Measurements from ENCODE around the gene ANXA3.

Gene ANXA3

DNA sequence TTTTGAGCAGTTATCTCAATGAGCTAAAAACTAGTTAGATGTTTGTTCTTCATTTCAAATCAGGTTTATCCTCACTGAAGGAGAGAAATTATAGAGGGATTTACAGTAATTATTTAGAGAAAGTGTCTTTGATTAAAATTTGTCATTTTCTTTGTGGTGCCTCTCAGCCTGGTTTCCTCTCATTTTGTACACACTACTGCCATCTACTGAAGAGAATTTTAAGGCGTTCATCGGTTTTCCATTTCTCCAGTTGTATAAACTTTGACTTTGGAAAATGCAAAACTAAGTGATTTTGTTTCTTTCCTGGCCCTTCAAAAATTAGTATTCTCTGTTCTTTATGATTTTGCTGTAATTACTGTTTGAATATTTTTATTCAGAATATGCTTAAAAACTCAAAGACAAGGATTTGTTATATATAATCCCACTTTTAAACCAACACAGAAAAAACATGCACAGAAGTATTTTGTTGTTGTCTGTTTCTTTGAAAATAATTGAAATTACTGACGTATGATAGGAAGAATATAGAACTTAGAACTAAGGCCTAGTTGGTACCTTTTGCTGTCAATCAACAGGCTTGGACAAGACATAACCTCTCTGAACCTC lies 34.4 kb upstream of the ANXA3 start:
- H3K4me3 ChIP-seq (ENCODE audit: low read depth, low read length): no peak overlapping the region
- no peak for DNase-seq (ENCODE audit: low read depth)
- TF ChIP-seq, protein P1, sequence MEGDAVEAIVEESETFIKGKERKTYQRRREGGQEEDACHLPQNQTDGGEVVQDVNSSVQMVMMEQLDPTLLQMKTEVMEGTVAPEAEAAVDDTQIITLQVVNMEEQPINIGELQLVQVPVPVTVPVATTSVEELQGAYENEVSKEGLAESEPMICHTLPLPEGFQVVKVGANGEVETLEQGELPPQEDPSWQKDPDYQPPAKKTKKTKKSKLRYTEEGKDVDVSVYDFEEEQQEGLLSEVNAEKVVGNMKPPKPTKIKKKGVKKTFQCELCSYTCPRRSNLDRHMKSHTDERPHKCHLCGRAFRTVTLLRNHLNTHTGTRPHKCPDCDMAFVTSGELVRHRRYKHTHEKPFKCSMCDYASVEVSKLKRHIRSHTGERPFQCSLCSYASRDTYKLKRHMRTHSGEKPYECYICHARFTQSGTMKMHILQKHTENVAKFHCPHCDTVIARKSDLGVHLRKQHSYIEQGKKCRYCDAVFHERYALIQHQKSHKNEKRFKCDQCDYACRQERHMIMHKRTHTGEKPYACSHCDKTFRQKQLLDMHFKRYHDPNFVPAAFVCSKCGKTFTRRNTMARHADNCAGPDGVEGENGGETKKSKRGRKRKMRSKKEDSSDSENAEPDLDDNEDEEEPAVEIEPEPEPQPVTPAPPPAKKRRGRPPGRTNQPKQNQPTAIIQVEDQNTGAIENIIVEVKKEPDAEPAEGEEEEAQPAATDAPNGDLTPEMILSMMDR (IDR thresholded peaks at IDR 0.05; ENCODE audit: low read depth, low read length, missing control alignments): peak; percentile 20

DNA sequence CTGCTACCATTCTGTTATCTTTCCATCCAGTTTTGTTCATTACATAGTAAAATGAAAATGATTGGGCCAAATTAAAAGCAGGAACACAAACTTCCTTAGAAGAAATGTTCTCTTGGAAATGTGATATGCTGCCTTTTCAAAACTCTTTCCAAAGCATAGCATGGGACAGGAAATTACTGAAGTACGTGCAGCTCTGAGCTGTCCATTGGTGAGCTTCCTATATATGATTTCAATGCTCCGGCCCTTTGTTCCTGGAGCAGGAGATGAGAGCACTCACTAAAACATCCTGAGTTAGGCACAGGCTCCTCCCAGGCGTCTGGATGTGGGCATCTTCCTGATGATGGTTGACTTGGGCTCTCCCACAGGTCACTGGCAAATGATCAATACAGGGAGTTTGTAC lies 33.0 kb upstream of the ANXA3 start:
- no peak overlapping the region for H3K4me3 ChIP-seq (ENCODE audit: low read depth, low read length)
- DNase-seq (ENCODE audit: low read depth): no peak
- TF ChIP-seq, protein P1 (IDR thresholded peaks at IDR 0.05; ENCODE audit: low read depth, low read length, missing control alignments): no peak

DNA sequence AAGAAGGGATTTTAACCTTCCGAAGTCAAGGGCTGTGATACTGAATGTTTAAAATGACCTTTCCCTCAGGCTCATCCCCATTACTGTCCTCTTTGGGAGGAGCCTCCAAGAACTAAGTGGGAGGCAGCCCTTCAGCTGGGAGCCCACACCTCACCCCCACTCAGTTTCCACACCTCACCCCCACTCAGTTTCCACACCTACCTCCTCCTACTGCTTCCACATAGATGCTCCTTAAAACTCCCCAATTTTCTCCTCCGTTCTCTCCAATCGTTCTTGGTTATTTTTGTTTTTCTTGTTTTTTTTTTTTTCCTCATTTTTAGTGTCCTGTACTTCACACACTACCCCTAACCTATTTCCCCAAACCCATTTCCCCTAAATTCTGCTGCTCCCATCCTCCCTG lies 31.6 kb upstream of the ANXA3 start:
- DNase-seq (ENCODE audit: low read depth): no peak
- H3K4me3 ChIP-seq (ENCODE audit: low read depth, low read length): no peak overlapping the region
- TF ChIP-seq, protein P1 (IDR thresholded peaks at IDR 0.05; ENCODE audit: low read depth, low read length, missing control alignments): no peak

DNA sequence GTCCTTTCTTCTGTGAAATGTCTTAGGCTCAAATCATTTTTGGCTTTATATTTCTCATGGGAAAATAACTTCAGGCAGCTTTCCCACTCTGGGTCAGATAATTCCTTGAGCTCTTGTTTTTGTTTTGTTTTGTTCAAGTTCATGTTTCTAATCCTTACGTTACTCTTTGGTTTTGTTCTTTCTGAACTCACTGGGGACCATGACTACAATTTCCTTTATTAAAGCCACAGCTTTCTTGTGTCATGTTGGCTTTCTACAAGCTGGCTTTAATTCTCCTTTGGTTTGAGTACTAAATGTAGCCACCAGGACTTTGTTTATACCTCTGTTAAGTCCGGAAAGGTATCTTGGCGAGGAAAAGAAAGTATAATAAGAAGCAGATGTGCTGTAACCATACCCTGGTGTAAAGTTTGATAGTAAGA lies 30.8 kb upstream of the ANXA3 start:
- no peak for DNase-seq (ENCODE audit: low read depth)
- no peak overlapping the region for H3K4me3 ChIP-seq (ENCODE audit: low read depth, low read length)
- TF ChIP-seq, protein P1 (IDR thresholded peaks at IDR 0.05; ENCODE audit: low read depth, low read length, missing control alignments): no peak

DNA sequence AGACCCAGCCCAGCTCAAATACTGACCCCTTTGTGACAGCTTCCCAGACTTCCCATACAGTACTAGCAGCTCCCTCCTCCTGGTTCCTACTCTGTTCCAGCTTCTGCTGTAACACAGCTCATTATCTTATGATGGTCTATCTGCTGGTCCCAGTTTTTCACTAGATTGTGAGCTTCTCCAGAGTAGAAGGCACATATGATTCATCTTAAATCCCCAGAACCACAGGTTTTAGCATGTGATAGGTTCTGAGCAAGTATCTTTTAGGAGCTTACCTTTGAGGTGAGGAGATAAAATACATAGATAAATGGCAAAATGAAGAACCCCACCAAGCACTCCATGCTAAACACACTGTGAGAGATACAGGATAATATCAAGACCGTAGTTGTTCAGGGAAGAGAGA lies 27.6 kb upstream of the ANXA3 start:
- H3K4me3 ChIP-seq (ENCODE audit: low read depth, low read length): no peak overlapping the region
- no peak for DNase-seq (ENCODE audit: low read depth)
- TF ChIP-seq, protein P1 (IDR thresholded peaks at IDR 0.05; ENCODE audit: low read depth, low read length, missing control alignments): no peak

DNA sequence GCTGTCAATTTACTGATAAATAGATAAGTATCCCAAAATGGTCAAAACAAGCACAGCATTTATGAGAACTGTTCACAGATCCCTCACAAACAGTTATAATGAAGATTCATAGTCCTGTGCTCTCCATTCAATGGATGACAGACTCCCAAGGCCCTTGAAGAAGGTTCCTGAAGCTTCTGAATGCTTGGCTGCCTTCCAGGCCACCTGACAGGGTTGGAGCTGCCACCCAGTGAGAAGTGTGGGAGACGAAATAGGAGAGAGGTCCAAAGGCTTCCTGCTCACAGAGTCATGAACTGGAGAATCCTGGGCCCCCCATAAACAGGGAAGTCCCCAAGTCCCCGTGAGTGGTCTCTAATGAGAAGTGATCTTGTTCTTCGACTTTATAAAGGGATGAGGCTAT lies 26.0 kb upstream of the ANXA3 start:
- TF ChIP-seq, protein P1 (IDR thresholded peaks at IDR 0.05; ENCODE audit: low read depth, low read length, missing control alignments): no peak
- DNase-seq (ENCODE audit: low read depth): no peak
- no peak overlapping the region for H3K4me3 ChIP-seq (ENCODE audit: low read depth, low read length)

DNA sequence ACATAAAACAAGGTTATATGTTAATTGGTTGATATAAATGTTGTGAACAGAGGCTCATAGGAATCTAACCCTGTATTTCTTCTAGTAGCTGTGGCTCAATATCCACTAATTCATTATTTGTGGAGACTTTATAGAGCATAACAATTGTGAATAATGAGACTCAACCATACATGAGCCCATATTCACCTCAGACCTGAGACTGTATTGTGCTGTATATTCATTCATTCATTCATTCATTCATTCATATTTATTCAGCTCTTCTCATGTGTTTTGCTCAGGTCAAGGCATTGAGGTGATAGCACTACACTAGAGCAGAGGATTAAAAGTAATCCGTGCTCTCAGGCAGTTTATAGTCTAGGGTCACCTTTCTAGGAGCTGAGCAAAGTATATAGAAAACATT lies 24.5 kb upstream of the ANXA3 start:
- TF ChIP-seq, protein P1 (IDR thresholded peaks at IDR 0.05; ENCODE audit: low read depth, low read length, missing control alignments): no peak
- no peak for DNase-seq (ENCODE audit: low read depth)

More for the DNA sequence above, 24.5 kb upstream of the ANXA3 start:
- H3K4me3 ChIP-seq (ENCODE audit: low read depth, low read length): no peak overlapping the region
